Thyroid gland (tissue), 4 donors: ENCODE data around the gene TTC9C.
A peak's percentile ranks its signal among the peaks of the same experiment; 100 is the strongest.

ENCODE experiments used
- CTCF ChIP-seq, 6 experiments: fragments of 200-600 bp in 3 of 6; fragments of 450-650 bp in 3 of 6; sonication (generic) in 3 of 6; IDR thresholded peaks; one replicate each; pipeline ENCODE4 v1.5.1; 2016 to 2019; ENCODE audit warnings: antibody characterized with exemption in 6 of 6, mild to moderate bottlenecking in 2 of 6, inconsistent platforms in 1 of 6, moderate library complexity in 1 of 6
- POLR2A ChIP-seq, 2 donors: fragments of 450-650 bp; IDR thresholded peaks; one replicate each; pipeline ENCODE4 v1.6.1; 2017; ENCODE audit warnings: antibody characterized with exemption in 2 of 2, mild to moderate bottlenecking in 2 of 2, moderate library complexity in 1 of 2

DNA sequence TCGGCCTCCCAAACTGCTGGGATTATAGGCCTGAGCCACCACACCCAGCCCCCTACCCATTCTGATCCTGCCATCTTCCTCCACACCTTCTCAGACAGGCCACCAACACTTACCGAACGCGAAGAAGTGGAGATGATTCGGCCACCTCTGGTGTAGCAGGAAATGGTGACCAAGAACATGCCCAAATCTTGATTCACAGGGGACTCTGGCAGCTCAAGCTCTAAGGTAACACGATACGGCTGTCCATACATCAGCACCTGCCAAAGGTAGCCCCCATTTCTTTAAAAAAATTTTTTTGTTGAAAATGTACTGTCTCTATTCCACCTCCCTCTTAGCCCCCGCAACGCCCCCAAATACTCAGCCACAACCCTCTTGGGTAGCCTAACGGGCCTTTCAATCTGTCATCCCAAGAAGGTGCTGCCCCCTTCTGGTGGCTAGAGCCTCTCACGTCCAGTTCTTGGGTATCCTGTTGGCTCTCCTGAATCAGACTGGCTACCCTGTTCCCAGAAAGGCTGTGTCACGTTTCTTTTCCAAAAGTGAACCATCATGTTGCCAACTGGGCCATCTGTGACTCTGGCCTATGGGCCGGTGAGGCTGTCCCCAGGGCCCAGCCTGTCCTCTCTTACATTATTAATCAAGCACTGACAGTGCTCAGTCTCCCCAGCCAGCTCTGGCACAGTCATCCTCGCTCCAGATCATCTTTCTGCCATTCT lies 33.7 kb upstream of the TTC9C start:
- TF ChIP-seq CTCF (IDR thresholded peaks at IDR 0.05) (peak in 5 of 6 experiments; percentile 45 to 79 (median 58)), POLR2A (IDR thresholded peaks at IDR 0.05) (no peak)
